Left lung (tissue), 10 donors: Measurements from ENCODE around the gene NAGA. TPM values are rescaled to one million over a fixed set of nuclear protein-coding genes. Genes with fewer than 3 reads are reported as not detected.

Source experiments
- ATAC-seq: fragments of 200-7000 bp; cut with Tn5 transposase; one replicate; pipeline ENCODE4 v1.9.1; 2020; ENCODE audit warnings: moderate library complexity
- DNase-seq, 4 donors: peaks; one replicate each; pipeline ENCODE4 v3.0.0-alpha.2; 2013 to 2020
- H3K27ac ChIP-seq, 2 donors: fragments of 200-600 bp; sonication (generic) in 1 of 2; one replicate each; pipeline versions ENCODE4 v1.5.0 to v1.8.0; 2020 to 2021
- H3K27me3 ChIP-seq, 2 donors: fragments of 200-600 bp; sonication (generic) in 1 of 2; one replicate each; pipeline versions ENCODE4 v1.5.0 to v1.8.0; 2020 to 2021
- H3K36me3 ChIP-seq, 2 donors: fragments of 200-600 bp; sonication (generic) in 1 of 2; one replicate each; pipeline versions ENCODE4 v1.5.0 to v1.8.0; 2020 to 2021
- H3K4me1 ChIP-seq, 2 donors: fragments of 200-600 bp; one replicate each; pipeline ENCODE4 v1.8.0; 2021
- H3K4me3 ChIP-seq, 2 donors: fragments of 200-600 bp; sonication (generic) in 1 of 2; one replicate each; pipeline versions ENCODE4 v1.5.0 to v1.8.0; 2020 to 2021; ENCODE audit warnings: mild to moderate bottlenecking in 1 of 2
- H3K9me3 ChIP-seq, 2 donors: fragments of 200-600 bp; sonication (generic) in 1 of 2; one replicate each; pipeline versions ENCODE4 v1.5.0 to v1.8.0; 2020 to 2021
- intact Hi-C, 2 donors: fragments of 100-400 bp; cut with DNase I; formaldehyde crosslinking; loops; one replicate each; pipeline versions ENCODE4 v1.11.2 to v1.14.2; 2022
- polyA plus RNA-seq, 6 donors: library from polyadenylated mRNA; unstranded; fragments of 120-200 nt; gene quantifications; one replicate each; pipeline ENCODE4 v1.2.1, GENCODE V29; 2013; ENCODE audit not compliant: insufficient read length in 6 of 6
- total RNA-seq, 2 donors: library from RNA; stranded (reverse); fragmentation: NEBNext Ultra II Directional; extraction: Animal tissue kit (Norgen Biotek cat#: 25700); gene quantifications; one replicate each; pipeline ENCODE4 v1.2.1, GENCODE V29; 2021
- TF ChIP-seq, protein P1 (sequence below), 2 donors: fragments of 200-600 bp; sonication (generic) in 1 of 2; IDR thresholded peaks; one replicate each; pipeline versions ENCODE4 v1.5.0 to v1.8.0; 2021; ENCODE audit warnings: antibody characterized with exemption in 2 of 2
- donor health status: DM: no; HTN: yes; CAD: no.
- donor health status: DM: no; HTN: no; CAD: no.

NAGA gene
- total and polyA plus RNA-seq, 8 donors, result 21.6 to 35.6 (median 28.0) TPM

DNA sequence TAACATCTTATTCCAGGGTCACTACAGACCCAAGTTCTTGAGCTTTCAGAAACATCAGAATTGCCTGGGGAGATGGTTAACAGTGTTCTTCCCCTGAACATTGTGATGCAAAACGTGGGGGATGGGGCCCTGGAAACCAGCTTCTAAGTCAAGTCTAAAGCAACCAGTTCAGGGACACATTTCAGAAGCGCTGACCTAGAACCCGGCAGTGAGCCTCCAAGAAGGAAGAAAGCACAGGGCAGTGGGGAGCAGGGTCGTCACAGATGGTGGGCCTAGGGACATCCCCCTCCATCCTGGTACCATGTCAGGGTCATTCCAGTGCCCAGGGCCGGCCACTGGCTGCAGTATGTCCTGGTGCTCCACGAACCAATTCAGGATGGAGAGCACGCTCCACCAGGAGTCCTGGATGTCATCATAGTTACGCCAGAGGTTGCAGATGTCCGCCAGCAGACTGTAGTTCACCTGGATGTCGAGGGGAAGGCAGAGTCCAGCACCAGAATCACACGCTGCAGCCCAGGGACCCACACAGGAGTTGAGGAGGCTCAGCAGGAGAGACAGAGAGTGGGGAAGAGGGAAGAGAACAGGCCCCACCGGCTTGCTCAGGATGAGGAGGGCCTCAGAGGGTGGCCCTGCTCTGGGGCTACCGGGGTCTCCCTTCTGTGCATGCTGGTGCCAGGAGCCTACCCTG is 5.0 kb downstream of the NAGA start:
- Histone ChIP-seq H3K27ac (no peak overlapping the region), H3K9me3 (no peaks in the 10 kb centered on the region), H3K27me3 (no peaks in the 10 kb centered on the region), H3K36me3 (peaks cover 0 to 76% of the 10 kb centered on the region in 2 donors), H3K4me1 (peaks cover 6 to 17% of the 10 kb centered on the region in 2 donors), H3K4me3 (no peak overlapping the region)
- ATAC-seq, result no peak
- TF ChIP-seq, protein P1, sequence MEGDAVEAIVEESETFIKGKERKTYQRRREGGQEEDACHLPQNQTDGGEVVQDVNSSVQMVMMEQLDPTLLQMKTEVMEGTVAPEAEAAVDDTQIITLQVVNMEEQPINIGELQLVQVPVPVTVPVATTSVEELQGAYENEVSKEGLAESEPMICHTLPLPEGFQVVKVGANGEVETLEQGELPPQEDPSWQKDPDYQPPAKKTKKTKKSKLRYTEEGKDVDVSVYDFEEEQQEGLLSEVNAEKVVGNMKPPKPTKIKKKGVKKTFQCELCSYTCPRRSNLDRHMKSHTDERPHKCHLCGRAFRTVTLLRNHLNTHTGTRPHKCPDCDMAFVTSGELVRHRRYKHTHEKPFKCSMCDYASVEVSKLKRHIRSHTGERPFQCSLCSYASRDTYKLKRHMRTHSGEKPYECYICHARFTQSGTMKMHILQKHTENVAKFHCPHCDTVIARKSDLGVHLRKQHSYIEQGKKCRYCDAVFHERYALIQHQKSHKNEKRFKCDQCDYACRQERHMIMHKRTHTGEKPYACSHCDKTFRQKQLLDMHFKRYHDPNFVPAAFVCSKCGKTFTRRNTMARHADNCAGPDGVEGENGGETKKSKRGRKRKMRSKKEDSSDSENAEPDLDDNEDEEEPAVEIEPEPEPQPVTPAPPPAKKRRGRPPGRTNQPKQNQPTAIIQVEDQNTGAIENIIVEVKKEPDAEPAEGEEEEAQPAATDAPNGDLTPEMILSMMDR (IDR thresholded peaks at IDR 0.05), result no peak
- peak in 1 of 4 donors; percentile 33 for DNase-seq
- intact Hi-C loops, result no loop called here

DNA sequence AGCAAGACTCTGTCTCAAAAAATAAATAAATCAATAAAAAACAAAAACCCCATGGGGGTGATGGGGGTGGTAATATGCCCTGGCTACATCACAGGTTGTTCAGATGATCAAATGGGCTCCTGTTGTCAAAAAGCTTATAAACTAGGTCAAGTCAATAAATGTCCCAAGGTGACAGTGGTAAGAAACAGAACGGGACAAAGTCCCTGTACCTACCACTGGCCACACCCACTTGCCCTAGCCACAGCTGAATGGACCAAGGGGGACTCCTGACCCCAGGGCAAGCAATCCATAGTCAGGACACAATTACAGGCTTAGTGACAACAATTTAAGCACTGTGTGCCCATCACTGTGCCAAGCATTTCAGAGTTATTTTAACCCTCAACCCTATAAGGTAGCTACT is 6.0 kb downstream of the NAGA start:
- no peaks in the 10 kb centered on the region for H3K27me3 ChIP-seq
- intact Hi-C loops, result no loop called here
- H3K4me1 ChIP-seq, result peaks cover 2 to 11% of the 10 kb centered on the region in 2 donors
- TF ChIP-seq, protein P1 (IDR thresholded peaks at IDR 0.05), result no peak
- no peak overlapping the region for H3K4me3 ChIP-seq
- peaks cover 0 to 86% of the 10 kb centered on the region in 2 donors for H3K36me3 ChIP-seq
- DNase-seq (no peak), ATAC-seq (no peak)
- no peaks in the 10 kb centered on the region for H3K9me3 ChIP-seq
- H3K27ac ChIP-seq, result no peak overlapping the region

DNA sequence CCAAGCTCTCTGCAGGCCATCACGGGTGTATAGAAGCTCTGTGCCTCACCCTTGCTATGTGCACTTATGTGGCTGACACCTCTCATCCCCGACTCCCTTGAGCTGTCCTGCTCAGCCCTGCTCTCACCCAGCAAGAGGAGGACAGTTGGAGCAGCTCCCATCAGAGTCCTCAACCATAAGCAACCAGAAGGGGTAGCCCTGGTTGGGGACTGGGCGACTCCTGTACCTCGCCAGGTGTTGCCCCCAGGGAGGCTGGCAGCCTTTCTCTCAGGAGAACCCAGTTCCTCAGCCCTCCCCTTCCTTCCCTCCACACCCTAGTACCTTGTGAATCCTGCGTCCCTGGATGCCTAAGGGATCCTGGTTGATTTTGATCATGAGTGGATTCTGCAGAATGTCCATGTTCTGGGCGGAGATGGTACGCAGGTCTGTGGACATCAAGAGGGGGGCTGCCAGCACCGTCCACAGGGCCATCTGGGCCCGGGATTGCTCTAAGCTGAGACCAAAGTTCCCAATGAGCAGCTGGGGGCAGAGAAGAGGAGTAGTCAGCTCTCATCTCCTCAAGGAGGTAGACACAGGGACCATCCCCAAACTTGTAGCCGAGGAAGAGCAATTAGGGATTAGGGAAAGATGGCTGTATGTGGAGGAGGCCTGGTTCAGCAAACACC is 8.0 kb downstream of the NAGA start:
- intact Hi-C loops, result no loop called here
- no peak for ATAC-seq
- Histone ChIP-seq H3K27me3 (no peaks in the 10 kb centered on the region), H3K4me1 (no peaks in the 10 kb centered on the region), H3K4me3 (no peak overlapping the region), H3K27ac (no peak overlapping the region), H3K9me3 (no peaks in the 10 kb centered on the region), H3K36me3 (peaks cover 0 to 94% of the 10 kb centered on the region in 2 donors)
- TF ChIP-seq, protein P1 (IDR thresholded peaks at IDR 0.05), result no peak
- DNase-seq, result no peak

DNA sequence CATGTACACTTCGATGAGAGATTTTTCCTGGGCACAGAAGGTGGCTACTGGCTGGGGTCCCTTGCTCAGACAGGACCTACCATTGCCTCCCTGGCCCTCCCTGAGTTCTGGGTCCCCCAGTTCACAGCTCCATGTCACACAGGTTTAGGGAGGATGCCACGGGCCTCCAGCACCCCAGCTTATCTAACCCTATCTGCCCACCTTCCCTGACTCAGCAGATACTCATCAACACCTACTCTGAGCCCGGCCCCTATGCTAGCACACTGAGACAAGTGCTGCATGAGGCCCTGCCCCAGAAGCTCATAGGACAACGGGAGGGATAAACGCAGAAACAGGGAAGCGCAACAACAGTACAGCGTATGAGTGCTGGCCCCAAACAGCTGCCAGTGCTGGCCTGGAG is 9.6 kb downstream of the NAGA start:
- no peak overlapping the region for H3K4me3 ChIP-seq
- TF ChIP-seq, protein P1 (IDR thresholded peaks at IDR 0.05), result no peak
- DNase-seq, result peak in 1 of 4 donors; percentile 10
- no peaks in the 10 kb centered on the region for H3K27me3 ChIP-seq
- peaks cover 0 to 12% of the 10 kb centered on the region in 2 donors for H3K9me3 ChIP-seq
- H3K36me3 ChIP-seq, result peaks cover 0 to 78% of the 10 kb centered on the region in 2 donors
- intact Hi-C loops, result no loop called here
- no peak for ATAC-seq
- H3K27ac ChIP-seq, result no peak overlapping the region
- no peaks in the 10 kb centered on the region for H3K4me1 ChIP-seq

DNA sequence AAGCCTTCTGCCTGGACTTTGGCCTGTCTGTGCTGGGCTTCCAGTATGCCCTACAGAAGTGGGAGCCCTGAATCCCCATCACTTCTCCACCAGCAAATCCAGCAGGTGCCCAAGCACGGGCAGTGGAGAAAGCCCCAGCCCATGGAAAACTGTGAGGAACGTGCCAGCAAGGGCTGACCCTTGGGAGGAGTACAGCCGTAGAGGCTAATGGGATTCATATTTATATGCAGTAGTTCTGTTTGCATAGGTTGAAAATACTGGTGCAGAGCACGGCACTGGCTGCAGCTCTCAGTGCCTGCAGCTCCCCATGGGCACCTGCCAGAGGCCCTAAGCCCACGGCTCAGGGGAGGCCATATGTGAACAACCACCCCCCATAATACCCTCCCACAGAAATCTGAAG is 10.1 kb downstream of the NAGA start:
- DNase-seq, result peak in 1 of 4 donors; percentile 40
- no peak overlapping the region for H3K4me3 ChIP-seq
- ATAC-seq, result no peak
- intact Hi-C loops, result no loop called here
- H3K27ac ChIP-seq, result no peak overlapping the region
- no peaks in the 10 kb centered on the region for H3K27me3 ChIP-seq
- peaks cover 0 to 12% of the 10 kb centered on the region in 2 donors for H3K9me3 ChIP-seq
- H3K36me3 ChIP-seq, result peaks cover 0 to 72% of the 10 kb centered on the region in 2 donors
- TF ChIP-seq, protein P1 (IDR thresholded peaks at IDR 0.05), result no peak
- no peaks in the 10 kb centered on the region for H3K4me1 ChIP-seq
